AG04450 (cell line): ENCODE results near the gene TGM1. TPM values are rescaled to one million over a fixed set of nuclear protein-coding genes. Genes with fewer than 3 reads are reported as not detected.
"Not testable (repeated sequence)": the region's sequence is repeated elsewhere in the genome, so short reads cannot be mapped to it uniquely, and the experiment has no call there.

Source experiments
- CTCF ChIA-PET: fragments of 300-600, 350-600 bp; formaldehyde crosslinking; extraction: SDS; loops from one replicate; lab custom pipeline; 2022; ENCODE audit warnings: antibody characterized with exemption, inconsistent platforms; lab: Charles Lee
- POLR2A ChIA-PET: fragments of 350-600 bp; formaldehyde crosslinking; extraction: SDS; loops from one replicate; lab custom pipeline; 2021; ENCODE audit warnings: antibody characterized with exemption, inconsistent platforms; lab: Yijun Ruan, JAX
- DNase-seq: peaks from one replicate; pipeline ENCODE4 v3.0.0-alpha.2; 2011; ENCODE audit warnings: low read depth, low spot score
- H3K27ac ChIP-seq: one replicate; pipeline ENCODE4 v1.5.1; 2012; ENCODE audit warnings: low read depth, low read length, control low read depth
- H3K27me3 ChIP-seq: one replicate; pipeline ENCODE4 v1.6.0; 2012; ENCODE audit warnings: low read length; ENCODE audit not compliant: control insufficient read depth, insufficient read depth
- H3K4me3 ChIP-seq: 2 replicates; pipeline ENCODE4 v1.5.1; 2011; ENCODE audit warnings: mild to moderate bottlenecking, low read depth, low read length, control low read depth
- H3K9me3 ChIP-seq: 2 replicates; pipeline ENCODE4 v1.5.1; 2012; ENCODE audit warnings: low read length; ENCODE audit not compliant: control insufficient read depth, insufficient read depth
- polyA plus RNA-seq: library from polyadenylated mRNA; depleted of rRNA; stranded (reverse); fragments of >200 nt; gene quantifications from 2 replicates; pipeline ENCODE4 v1.2.3, GENCODE V29; 2011; rRNA removed
- small RNA-seq: library from RNA; depleted of rRNA; stranded (forward); fragments of <200 nt; gene quantifications from one replicate; pipeline ENCODE3, GENCODE V24; 2012; ENCODE audit warnings: low read depth; ENCODE audit not compliant: insufficient read length
- TF ChIP-seq, protein P1 (sequence below): IDR thresholded peaks from 2 replicates; pipeline ENCODE4 v1.5.1; 2011; ENCODE audit warnings: low read depth, low read length, control low read depth, inconsistent platforms

TGM1 gene
- polyA plus RNA-seq, 1 experiment: 0.97 TPM

- POLR2A ChIA-PET: interaction anchor here (0.7 kb wide), 1 partner anchor 90 kb away, joined by 3 read pairs; the partner anchor contains the start of genes DCAF11 and NRL
- no peaks in the 10 kb centered on the region for H3K27me3 ChIP-seq
- DNase-seq: no peak
- no peak overlapping the region for H3K27ac ChIP-seq
- peaks cover 5% of the 10 kb centered on the region for H3K9me3 ChIP-seq
- CTCF ChIA-PET: interaction anchor here (0.6 to 0.9 kb wide), 3 partner anchors 66 to 102 kb away, joined by 3 to 4 read pairs (median 3); partner anchors contain the start of gene RABGGTA
- TF ChIP-seq, protein P1, sequence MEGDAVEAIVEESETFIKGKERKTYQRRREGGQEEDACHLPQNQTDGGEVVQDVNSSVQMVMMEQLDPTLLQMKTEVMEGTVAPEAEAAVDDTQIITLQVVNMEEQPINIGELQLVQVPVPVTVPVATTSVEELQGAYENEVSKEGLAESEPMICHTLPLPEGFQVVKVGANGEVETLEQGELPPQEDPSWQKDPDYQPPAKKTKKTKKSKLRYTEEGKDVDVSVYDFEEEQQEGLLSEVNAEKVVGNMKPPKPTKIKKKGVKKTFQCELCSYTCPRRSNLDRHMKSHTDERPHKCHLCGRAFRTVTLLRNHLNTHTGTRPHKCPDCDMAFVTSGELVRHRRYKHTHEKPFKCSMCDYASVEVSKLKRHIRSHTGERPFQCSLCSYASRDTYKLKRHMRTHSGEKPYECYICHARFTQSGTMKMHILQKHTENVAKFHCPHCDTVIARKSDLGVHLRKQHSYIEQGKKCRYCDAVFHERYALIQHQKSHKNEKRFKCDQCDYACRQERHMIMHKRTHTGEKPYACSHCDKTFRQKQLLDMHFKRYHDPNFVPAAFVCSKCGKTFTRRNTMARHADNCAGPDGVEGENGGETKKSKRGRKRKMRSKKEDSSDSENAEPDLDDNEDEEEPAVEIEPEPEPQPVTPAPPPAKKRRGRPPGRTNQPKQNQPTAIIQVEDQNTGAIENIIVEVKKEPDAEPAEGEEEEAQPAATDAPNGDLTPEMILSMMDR: no peak
- no peak overlapping the region for H3K4me3 ChIP-seq
Observed at GRCh38 chr14:24204163-24205146, 58.5 kb downstream of the TGM1 start.

DNA sequence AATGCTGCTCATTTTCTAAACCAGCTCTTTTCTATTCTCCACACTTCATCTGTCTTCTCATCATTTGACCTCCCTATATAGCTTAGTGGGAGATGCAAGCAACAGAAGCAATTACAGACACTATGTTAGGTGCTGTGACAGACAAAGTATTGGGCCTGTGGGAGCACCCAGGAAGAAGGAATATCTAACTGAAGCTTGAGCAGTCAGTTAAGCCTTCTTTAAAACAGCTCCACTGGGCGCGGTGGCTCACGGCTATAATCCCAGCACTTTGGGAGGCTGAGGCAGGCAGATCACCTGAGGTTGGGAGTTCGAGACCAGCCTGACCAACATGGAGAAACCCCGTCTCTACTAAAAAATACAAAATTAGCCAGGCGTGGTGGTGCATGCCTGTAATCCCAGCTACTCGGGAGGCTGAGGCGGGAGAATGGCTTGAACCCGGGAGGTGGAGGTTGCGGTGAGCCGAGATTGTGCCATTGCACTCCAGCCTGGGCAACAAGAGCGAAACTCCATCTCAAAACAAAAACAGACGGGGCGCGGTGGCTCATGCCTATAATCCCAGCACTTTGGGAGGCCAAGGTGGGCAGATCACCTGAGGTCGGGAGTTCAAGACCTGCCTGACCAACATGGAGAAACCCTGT is 59.6 kb downstream of the TGM1 start:
- H3K9me3 ChIP-seq, POLR2A ChIA-PET, DNase-seq, H3K4me3 ChIP-seq, H3K27me3 ChIP-seq, H3K27ac ChIP-seq: not testable (repeated sequence)
- CTCF ChIA-PET: interaction anchor here (0.6 to 0.9 kb wide), 2 partner anchors 10 to 68 kb away, joined by 3 read pairs; partner anchors contain the start of genes CHMP4A and RABGGTA

DNA sequence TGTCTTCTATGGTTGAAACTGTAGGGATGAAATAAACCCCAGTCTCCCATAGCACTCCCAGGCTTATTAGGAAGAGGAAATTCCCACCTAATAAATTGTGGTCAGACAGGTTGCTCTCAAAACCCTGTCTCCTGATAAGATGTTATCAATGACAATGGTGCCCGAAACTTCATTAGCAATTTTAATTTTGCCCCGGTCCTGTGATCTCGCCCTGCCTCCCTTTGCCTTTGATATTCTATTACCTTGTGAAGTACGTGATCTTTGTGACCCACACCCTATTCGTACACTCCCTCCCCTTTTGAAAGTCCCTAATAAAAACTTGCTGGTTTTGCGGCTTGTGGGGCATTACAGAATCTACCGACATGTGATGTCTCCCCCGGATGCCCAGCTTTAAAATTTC is 60.4 kb downstream of the TGM1 start:
- H3K27ac ChIP-seq, H3K27me3 ChIP-seq, H3K9me3 ChIP-seq, POLR2A ChIA-PET, CTCF ChIA-PET, DNase-seq, H3K4me3 ChIP-seq: not testable (repeated sequence)

Small RNAs within 50 kb of the gene (small RNA-seq; reads per million reads assigned to genes)
- gene CHMP4A (not detected), gene MDP1 (not detected)

Other genes starting within 250 kb of the TGM1 start
- 0.02 TPM in 1 of 2 replicates, not detected in the other for gene CARMIL3, start 211.2 kb downstream of the TGM1 start, polyA plus RNA-seq
- not detected in 2 replicates for gene CPNE6, start 191.6 kb downstream of the TGM1 start, polyA plus RNA-seq
- gene PCK2, start 168.9 kb downstream of the TGM1 start, polyA plus RNA-seq: 47.0 and 59.9 TPM in 2 replicates
- 29.7 and 32.5 TPM in 2 replicates for gene DCAF11, start 148.4 kb downstream of the TGM1 start, polyA plus RNA-seq
- 0.41 and 0.46 TPM in 2 replicates for gene NRL, start 148.2 kb downstream of the TGM1 start, polyA plus RNA-seq
- gene FITM1, start 132.5 kb downstream of the TGM1 start, polyA plus RNA-seq: 0.07 TPM in 1 of 2 replicates, not detected in the other
- 80.0 and 94.9 TPM in 2 replicates for gene PSME1, start 127.0 kb downstream of the TGM1 start, polyA plus RNA-seq
- gene EMC9, start 121.6 kb downstream of the TGM1 start, polyA plus RNA-seq: 4.4 and 6.3 TPM in 2 replicates
- gene PSME2, start 116.6 kb downstream of the TGM1 start, polyA plus RNA-seq: 191 and 208 TPM in 2 replicates
- gene RNF31, start 115.7 kb downstream of the TGM1 start, polyA plus RNA-seq: 7.4 and 14.4 TPM in 2 replicates
- 48.4 and 55.1 TPM in 2 replicates for gene IRF9, start 101.9 kb downstream of the TGM1 start, polyA plus RNA-seq
- gene REC8, start 91.1 kb downstream of the TGM1 start, polyA plus RNA-seq: 1.5 and 2.5 TPM in 2 replicates
- 15.2 and 20.9 TPM in 2 replicates for gene IPO4, start 74.4 kb downstream of the TGM1 start, polyA plus RNA-seq
- 41.7 and 44.9 TPM in 2 replicates for gene TM9SF1, start 67.7 kb downstream of the TGM1 start, polyA plus RNA-seq
- gene TSSK4, start 57.5 kb downstream of the TGM1 start, polyA plus RNA-seq: not detected in 2 replicates
- 48.0 and 55.7 TPM in 2 replicates for gene CHMP4A, start 49.7 kb downstream of the TGM1 start, polyA plus RNA-seq
- gene MDP1, start 47.1 kb downstream of the TGM1 start, polyA plus RNA-seq: 14.9 and 16.1 TPM in 2 replicates
- gene NEDD8, start 30.8 kb downstream of the TGM1 start, polyA plus RNA-seq: 335 and 363 TPM in 2 replicates
- gene GMPR2, start 30.2 kb downstream of the TGM1 start, polyA plus RNA-seq: 89.2 and 95.6 TPM in 2 replicates
- gene TINF2, start 20.6 kb downstream of the TGM1 start, polyA plus RNA-seq: 38.2 and 38.4 TPM in 2 replicates
- gene RABGGTA, start 8.4 kb upstream of the TGM1 start, polyA plus RNA-seq: 17.9 and 24.7 TPM in 2 replicates
- gene DHRS1, start 36.6 kb upstream of the TGM1 start, polyA plus RNA-seq: 33.8 and 36.6 TPM in 2 replicates
- 12.0 and 13.7 TPM in 2 replicates for gene NOP9, start 36.7 kb upstream of the TGM1 start, polyA plus RNA-seq
- gene CIDEB, start 44.8 kb upstream of the TGM1 start, polyA plus RNA-seq: 0.31 and 0.48 TPM in 2 replicates
- gene LTB4R2, start 47.0 kb upstream of the TGM1 start, polyA plus RNA-seq: 0.91 and 0.93 TPM in 2 replicates
- 0.98 and 1.2 TPM in 2 replicates for gene LTB4R, start 48.3 kb upstream of the TGM1 start, polyA plus RNA-seq
- gene ADCY4, start 71.9 kb upstream of the TGM1 start, polyA plus RNA-seq: 0.04 TPM in 1 of 2 replicates, not detected in the other
- 0.09 TPM in 1 of 2 replicates, not detected in the other for gene RIPK3, start 76.8 kb upstream of the TGM1 start, polyA plus RNA-seq
- gene NFATC4, start 105.0 kb upstream of the TGM1 start, polyA plus RNA-seq: 35.7 and 42.0 TPM in 2 replicates
- gene NYNRIN, start 135.8 kb upstream of the TGM1 start, polyA plus RNA-seq: 10.4 and 10.5 TPM in 2 replicates
- gene CBLN3, start 166.5 kb upstream of the TGM1 start, polyA plus RNA-seq: 1.8 and 2.3 TPM in 2 replicates
- gene KHNYN, start 166.8 kb upstream of the TGM1 start, polyA plus RNA-seq: 16.8 and 17.6 TPM in 2 replicates
- gene SDR39U1, start 179.6 kb upstream of the TGM1 start, polyA plus RNA-seq: 22.9 and 24.9 TPM in 2 replicates
- gene CMA1, start 245.1 kb upstream of the TGM1 start, polyA plus RNA-seq: not detected in 2 replicates